Measurements from ENCODE around the gene OR51Q1.
A peak's percentile ranks its signal among the peaks of the same experiment; 100 is the strongest.

Gene OR51Q1, protein sequence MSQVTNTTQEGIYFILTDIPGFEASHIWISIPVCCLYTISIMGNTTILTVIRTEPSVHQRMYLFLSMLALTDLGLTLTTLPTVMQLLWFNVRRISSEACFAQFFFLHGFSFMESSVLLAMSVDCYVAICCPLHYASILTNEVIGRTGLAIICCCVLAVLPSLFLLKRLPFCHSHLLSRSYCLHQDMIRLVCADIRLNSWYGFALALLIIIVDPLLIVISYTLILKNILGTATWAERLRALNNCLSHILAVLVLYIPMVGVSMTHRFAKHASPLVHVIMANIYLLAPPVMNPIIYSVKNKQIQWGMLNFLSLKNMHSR

DNA sequence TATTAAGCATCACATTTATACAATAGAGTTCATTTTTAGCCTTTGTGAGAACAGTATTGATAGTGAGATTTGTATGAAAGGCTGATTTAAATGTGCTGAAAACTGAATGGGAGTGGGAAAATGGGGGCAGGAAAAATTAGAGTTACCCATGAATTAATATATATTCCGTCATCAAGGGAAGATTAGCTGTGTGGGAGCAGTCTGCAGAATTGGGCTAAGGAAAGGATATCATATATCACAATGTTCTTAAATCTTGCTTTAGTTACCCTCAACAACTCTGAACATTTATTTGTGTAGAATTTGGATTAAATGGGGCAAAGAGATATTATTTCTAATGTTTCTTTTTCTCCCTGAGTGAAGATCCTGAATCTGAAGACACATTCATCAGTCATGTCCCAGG is at the start of gene OR51Q1:
Gene OR51Q1 (plus strand): TSS at position 301 of the 400 bp plus-strand sequence. CDS start 90 bp downstream, at position 391.
- no peak for DNase-seq (ENCODE audit: low read depth)

DNA sequence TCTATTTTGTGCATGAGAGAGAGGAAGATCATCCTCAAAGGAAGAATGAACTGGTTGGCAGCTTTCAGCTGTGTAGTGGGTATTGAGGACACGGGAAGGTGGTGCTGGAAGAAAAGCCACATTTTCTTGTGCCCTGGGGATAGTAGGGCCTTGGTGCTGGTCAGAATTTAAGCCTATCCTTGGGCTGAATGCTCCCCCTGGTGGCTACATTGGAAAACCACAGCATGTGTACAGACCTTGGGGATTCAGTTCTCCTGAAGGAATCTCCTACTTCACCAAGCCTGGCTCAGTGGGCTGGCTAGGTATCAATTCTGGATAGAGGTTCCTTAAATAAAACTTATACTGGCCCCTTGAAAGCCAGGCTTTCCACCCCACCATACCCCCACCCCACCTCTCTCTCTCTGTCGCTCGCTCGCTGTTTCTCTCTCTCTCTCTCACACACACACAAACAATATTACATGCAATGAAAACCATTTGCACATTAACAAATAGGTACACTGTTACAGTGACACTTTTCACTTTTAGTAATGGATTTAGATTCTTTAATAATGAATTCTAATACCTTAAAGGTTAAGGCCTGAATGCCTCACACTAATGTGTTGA is 41.1 kb upstream of the OR51Q1 start:
- peak; percentile 49 for DNase-seq (ENCODE audit: low read depth)

DNA sequence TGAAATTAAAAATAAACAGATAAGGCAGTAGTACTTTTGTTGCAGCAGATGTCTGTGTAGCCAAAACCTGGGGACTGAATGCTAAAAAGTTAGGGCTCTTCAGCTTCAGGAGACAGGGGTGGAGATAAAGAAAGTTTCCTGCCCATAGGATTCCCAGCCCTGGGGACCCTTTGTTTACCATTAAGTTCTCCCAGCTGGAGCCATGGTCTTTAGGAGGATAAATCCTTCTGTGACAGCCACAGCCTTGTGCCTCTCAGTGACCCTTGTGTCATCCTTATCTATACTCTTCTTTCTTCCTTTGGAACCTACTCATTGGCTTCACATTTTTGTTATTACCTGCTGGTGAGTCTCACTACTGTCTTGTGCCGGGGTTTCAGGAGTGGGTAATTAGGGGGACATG is 38.3 kb upstream of the OR51Q1 start, which contains the start of gene OR51M1:
Gene OR51M1 (plus strand): TSS at position 237 of the 400 bp plus-strand sequence. CDS start 5,587 bp downstream, outside the sequence.
- DNase-seq (ENCODE audit: low read depth), result no peak

DNA sequence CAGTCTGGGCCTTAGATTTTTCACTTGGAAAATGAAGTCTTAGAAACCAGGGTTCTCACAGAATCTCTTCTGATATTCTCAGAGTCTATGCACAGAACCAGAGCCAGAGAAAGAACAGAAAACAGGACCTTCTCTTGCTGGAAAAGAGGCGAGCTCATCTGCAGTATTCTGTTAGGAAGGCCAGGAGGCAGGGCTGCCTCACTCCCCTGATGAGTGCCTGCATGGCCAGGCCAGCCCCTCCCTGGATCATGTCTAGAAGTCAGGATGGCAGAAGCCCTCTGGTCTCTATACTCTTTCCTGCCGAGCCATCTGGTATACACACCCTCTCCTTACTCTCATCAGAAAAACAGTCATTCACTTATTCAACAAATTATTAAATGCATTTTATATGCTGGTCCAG is 37.6 kb upstream of the OR51Q1 start:
- DNase-seq (ENCODE audit: low read depth), result no peak

DNA sequence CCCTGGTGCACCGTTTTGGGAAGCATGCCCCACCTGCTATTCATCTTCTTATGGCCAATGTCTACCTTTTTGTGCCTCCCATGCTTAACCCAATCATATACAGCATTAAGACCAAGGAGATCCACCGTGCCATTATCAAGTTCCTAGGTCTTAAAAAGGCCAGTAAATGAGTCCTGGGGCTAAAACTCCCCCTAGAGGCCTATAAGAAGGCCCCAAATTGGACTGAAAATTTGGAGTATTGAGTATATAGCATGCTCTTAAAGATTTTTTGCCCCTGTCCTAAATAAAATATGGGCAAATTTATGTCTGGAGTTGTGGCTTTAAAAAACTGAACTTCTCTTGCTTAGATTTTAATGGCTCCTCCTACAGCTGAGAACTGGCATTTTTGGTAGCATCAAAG is 31.7 kb upstream of the OR51Q1 start:
- no peak for DNase-seq (ENCODE audit: low read depth)

DNA sequence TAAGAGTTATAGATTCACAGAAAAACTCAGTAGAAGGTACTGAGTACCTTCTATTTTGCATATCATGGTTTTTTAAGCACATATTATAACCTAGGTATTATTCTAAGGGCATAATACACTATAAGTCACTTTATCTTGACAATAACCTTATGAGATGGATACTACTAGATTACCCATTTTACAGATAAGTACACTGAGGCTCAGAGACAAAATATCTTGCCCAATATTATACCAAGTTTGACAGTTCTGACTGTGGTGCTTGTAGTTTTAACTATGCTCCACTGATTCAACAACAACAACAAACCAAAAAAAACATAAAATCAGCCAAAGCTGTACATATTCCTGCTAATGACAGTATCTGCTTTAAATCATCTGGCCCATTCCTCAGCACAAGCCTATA is 27.8 kb upstream of the OR51Q1 start:
- DNase-seq (ENCODE audit: low read depth), result no peak

DNA sequence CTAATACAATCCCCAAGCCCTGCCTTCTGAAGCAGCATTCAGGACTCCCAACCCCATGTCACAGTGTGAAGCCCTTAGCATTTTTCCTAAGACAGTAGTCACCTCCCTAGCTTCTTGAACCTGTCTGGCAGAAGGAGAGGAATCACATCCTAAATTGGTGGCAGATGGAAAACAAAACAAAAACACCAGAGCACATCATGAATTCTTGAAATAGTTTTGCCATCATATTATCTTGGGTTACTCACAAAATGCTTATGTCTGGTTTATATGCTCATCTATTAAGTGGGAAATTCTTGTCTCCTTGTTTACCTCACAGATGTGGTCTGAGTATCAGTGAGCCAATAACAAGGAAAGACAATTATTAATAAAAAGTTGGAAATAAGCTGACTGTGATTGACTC is 23.0 kb upstream of the OR51Q1 start:
- DNase-seq (ENCODE audit: low read depth), result no peak

DNA sequence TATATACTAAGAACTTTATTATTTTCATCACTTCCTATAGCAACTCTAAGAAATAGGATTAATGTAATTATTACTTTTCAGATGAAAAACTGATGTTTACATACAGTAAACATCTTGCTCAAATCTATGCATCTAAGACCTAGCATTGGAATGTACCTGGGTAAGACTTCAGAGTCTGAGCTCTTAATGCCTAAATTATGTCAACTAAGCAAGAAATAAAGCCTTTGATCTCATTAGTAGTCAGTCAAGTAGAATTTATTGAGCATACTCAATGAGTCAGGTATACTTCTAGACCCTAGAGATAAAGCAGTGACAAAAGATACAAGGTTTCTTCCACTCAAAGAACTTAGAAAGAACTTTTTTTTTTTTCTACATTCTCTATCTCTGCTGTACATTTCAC is 16.7 kb upstream of the OR51Q1 start:
- DNase-seq (ENCODE audit: low read depth), result no peak

DNA sequence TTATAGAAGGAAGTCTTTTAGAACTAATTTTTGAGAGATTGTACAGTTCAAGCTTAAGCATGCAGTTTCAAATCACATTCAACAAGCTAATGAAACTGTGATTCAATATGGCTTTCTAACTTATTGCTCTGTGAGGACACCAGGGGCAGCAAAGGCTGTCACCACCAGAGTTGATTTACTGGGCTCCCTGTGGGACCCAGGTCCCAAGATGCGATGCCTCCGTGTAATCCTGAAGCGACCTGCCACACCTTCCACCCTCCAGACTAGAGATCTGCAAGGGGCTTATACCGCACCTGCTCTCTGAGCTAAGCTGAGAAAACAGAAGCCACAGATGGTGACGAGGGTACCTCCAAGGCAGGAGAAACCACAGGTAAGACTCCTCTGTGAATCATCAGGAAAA is 918 bp upstream of the OR51Q1 start:
- no peak for DNase-seq (ENCODE audit: low read depth)

DNA sequence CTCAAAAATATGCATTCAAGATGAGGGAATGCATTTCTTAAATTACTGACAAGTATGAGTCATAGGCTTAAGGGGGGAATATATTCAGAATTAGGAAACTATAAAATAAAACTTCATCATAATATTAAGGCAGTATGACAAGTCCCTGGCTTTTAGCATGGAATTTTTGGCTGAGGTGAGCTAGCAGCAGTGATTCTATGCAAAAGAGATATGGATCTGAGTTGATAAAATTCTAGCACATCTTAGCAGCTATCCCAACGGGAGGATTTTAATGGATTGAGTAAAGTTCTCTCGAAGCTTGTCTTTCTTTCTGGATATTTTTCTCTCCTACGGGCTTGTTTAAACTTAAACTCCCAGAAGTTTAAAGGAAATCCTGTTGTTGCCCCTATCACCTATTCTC is 1.2 kb downstream of the OR51Q1 start:
- no peak for DNase-seq (ENCODE audit: low read depth)

DNA sequence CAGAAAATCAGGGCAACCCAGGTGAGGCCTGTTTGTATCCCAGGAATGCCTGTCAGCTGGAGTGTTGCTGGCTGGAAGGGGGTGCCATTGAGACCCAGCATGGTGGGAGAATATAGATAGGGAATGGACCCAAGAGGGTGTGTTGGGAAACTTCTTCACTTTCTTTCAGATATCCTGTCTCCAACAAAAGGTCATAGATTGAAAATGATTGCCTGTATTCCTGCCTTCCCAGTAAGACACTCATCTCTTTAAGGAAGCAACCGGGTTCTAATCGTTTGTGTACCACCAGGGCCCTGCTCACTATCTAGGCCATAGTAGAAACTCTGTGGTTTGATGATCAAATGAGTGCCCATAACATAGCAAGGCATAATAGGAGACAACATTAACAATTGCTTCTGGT is 19.5 kb downstream of the OR51Q1 start, which contains the start of gene OR51I1:
Gene OR51I1 (minus strand): TSS at position 101 of the 400 bp plus-strand sequence. CDS start 0 bp downstream, at position 101.
- DNase-seq (ENCODE audit: low read depth), result no peak

DNA sequence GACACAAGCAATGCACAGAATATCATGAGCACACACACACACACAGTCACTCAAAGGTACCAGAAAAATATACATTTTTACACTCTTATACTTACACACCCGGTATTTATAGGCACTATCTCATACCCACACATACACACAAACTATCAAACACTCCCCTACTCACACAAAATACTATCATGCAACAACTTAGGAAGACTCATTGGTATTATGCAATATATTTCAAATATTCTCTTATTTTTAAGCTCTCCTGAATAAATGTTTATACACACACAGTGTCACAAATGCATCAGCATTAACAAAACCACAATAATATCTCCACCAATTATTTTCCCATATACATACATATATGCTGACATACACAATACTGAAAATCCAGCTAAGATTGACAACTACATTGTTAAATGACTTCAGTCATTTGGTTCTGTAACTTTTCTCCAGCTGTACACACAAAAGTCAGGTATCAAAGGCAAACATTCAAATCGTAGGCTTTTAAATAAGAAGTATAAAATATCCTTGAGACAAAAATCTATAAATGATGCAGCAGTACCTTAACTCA is 22.0 kb downstream of the OR51Q1 start:
- no peak for DNase-seq (ENCODE audit: low read depth)

DNA sequence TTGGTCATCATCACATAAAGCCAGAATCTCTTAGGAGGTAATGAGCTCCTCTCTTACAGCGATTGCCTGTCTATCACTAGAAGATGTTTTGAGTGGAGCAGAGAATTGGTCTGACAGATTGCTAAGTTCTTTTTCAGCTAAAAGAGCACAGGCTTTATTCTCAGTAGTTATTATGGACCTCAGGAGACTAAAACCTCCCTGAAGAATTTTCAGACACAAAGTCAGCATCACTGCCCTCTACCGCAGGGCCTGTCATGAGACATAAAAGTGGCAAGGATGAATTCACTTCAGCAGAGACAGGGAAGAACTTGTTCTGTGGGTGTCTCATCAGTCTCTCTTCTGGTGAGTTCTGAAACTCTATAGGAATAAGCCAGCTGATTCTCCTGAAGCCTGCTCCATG is 27.1 kb downstream of the OR51Q1 start, which contains the start of gene OR51I2:
Gene OR51I2 (plus strand): TSS at position 301 of the 400 bp plus-strand sequence. CDS start 4,166 bp downstream, outside the sequence.
- DNase-seq (ENCODE audit: low read depth), result no peak

DNA sequence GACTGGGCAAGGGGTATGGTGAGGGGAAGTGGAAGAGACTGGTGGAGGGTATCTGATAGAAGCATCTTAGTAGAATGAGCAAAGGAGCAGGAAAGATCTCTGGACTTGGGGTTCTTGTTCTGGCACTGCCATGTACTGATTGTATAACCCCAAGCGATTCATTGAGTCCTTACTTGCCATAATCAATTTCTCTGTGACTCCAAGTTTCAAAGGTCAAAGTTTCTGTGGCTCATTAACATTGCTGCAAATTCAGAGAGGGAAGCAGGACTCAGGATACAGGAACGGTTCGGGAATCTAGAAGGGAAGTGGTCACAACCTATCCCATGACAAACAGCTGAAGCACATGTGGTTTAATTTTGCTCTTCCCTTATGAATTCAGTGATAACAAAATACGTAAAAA is 27.5 kb downstream of the OR51Q1 start:
- no peak for DNase-seq (ENCODE audit: low read depth)

DNA sequence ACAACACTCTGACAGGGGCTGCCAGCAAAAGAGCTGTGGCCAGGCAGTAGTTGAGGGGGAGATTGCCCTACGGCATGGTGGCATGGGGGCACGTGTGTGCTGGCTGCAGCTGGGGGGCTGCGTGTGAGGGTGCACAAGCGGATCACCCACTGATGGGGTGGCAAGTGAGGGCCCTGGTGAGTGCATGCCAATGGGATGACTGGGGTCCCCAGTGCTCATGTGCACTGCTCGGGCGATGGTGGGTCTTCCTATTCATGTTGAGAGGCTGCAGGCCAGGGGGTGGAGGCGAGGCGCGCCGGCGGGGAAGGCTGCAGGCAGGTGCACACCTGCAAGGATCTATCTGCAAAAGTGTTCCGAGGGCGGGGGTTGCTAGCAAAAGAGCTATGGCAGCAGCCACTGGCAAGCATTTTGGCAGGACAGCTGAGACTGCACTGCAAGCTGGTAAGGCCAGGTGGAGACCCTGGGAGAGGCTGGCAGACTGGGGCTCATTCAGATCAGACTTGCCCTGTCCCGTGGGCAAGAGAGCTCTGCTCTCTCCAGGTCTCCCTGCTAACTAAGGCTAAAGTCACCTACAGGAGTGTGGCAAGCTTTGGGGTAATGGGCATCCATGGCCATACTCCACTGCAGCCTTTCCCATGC is 39.2 kb downstream of the OR51Q1 start:
- no peak for DNase-seq (ENCODE audit: low read depth)

DNA sequence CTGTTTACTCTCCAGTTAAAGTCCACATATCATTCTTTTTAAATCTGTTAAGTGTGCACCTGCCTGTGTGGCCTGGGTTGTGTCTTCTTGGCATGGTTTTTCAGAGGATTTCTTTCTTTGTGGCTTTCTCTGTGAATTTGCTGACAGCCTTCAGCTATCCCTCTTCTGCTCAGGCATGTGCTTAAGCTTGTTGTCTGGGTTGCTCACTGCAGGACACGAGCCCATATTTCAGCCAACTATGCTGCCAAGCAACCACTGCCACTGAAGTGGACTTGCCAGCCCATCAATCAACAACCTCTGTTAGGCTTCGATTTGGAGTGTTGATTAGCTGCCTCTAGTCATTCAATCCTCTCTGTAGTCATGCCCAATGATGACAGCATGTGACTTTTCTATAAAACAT is 45.6 kb downstream of the OR51Q1 start:
- DNase-seq (ENCODE audit: low read depth), result no peak
